HFF-Myc (cell line): ENCODE data around the gene ATOX1.

Experiments used
- DNase-seq: peaks from one replicate; pipeline ENCODE4 v3.0.0-alpha.2; 2011; ENCODE audit warnings: low read depth; ENCODE audit errors: extremely low read depth
- H3K4me3 ChIP-seq: replicated peaks from 2 replicates; pipeline ENCODE4 v1.5.1; 2011; ENCODE audit warnings: low read depth, mild to moderate bottlenecking, control low read depth, low read length
- CTCF ChIP-seq: IDR thresholded peaks from 2 replicates; pipeline ENCODE4 v1.5.1; 2012; ENCODE audit warnings: mild to moderate bottlenecking, low read depth, low read length, control low read depth; ENCODE audit errors: missing control alignments

ATOX1 gene

GRCh38 chr5:151758430-151759241 is at the start of gene ATOX1:
TSS of gene ATOX1 (minus strand) at chr5:151758631. CDS start at chr5:151758551, 80 bp downstream.
- DNase-seq = no peak
- TF ChIP-seq CTCF = no peak
- H3K4me3 ChIP-seq = peak within 1 kb of the TSS; percentile 69

GRCh38 chr5:151805414-151806223 is 47.2 kb upstream of the ATOX1 start:
- TF ChIP-seq CTCF = no peak
- DNase-seq = peak; percentile 40
- no peak overlapping the region for H3K4me3 ChIP-seq

GRCh38 chr5:151800532-151800931 is 42.1 kb upstream of the ATOX1 start:
- no peak overlapping the region for H3K4me3 ChIP-seq
- DNase-seq = no peak
- no peak for TF ChIP-seq CTCF

GRCh38 chr5:151799407-151799806 is 41.0 kb upstream of the ATOX1 start:
- DNase-seq = no peak
- TF ChIP-seq CTCF = no peak
- H3K4me3 ChIP-seq = no peak overlapping the region

- no peak for DNase-seq
- H3K4me3 ChIP-seq = no peak overlapping the region
- no peak for TF ChIP-seq CTCF
These were observed 40.2 kb upstream of the ATOX1 start for GRCh38 chr5:151798674-151799073.

- no peak overlapping the region for H3K4me3 ChIP-seq
- DNase-seq = no peak
- TF ChIP-seq CTCF = no peak
These were observed 37.0 kb upstream of the ATOX1 start for GRCh38 chr5:151795426-151795825.
